Loucy (cell line): Measurements from ENCODE around the gene ARCN1.
"Not testable (repeated sequence)": the region's sequence is repeated elsewhere in the genome, so short reads cannot be mapped to it uniquely, and the experiment has no call there.

Source experiments
- H2AFZ ChIP-seq: fragments of 200-600 bp; sonication (generic); 2 replicates; pipeline ENCODE4 v1.6.0; 2016; ENCODE audit warnings: antibody characterized with exemption, mild to moderate bottlenecking, low read length, moderate library complexity
- H3F3A ChIP-seq: fragments of 200-600 bp; 2 replicates; pipeline ENCODE4 v1.6.0; 2016; ENCODE audit warnings: antibody characterized with exemption, low read depth, mild to moderate bottlenecking
- H3K27me3 ChIP-seq: fragments of 200-600 bp; sonication (generic); 2 replicates; pipeline ENCODE4 v1.6.1; 2014; ENCODE audit warnings: low read length, mild to moderate bottlenecking; ENCODE audit not compliant: insufficient read depth, poor library complexity, severe bottlenecking
- H3K36me3 ChIP-seq: fragments of 200-600 bp; sonication (generic); 2 replicates; pipeline ENCODE4 v1.6.1; 2016; ENCODE audit warnings: low read length; ENCODE audit not compliant: insufficient read depth
- H3K4me1 ChIP-seq: fragments of 200-600 bp; sonication (generic); 2 replicates; pipeline ENCODE4 v1.5.1; 2014; ENCODE audit warnings: low read length, mild to moderate bottlenecking; ENCODE audit not compliant: insufficient read depth, poor library complexity, severe bottlenecking
- H3K4me2 ChIP-seq: fragments of 200-600 bp; sonication (generic); 2 replicates; pipeline ENCODE4 v1.6.0; 2014; ENCODE audit warnings: antibody characterized with exemption, low read length, low read depth, mild to moderate bottlenecking; ENCODE audit not compliant: poor library complexity, severe bottlenecking
- H3K4me3 ChIP-seq: fragments of 200-600 bp; sonication (generic); 2 replicates; pipeline ENCODE4 v1.5.1; 2014; ENCODE audit warnings: low read length, mild to moderate bottlenecking, mixed read lengths; ENCODE audit not compliant: poor library complexity, severe bottlenecking
- H3K79me2 ChIP-seq: fragments of 200-600 bp; sonication (generic); 2 replicates; pipeline ENCODE4 v1.6.1; 2014; ENCODE audit warnings: low read length; ENCODE audit not compliant: insufficient read depth
- H3K9ac ChIP-seq: fragments of 200-600 bp; sonication (generic); 2 replicates; pipeline ENCODE4 v1.6.0; 2014; ENCODE audit warnings: mild to moderate bottlenecking, low read depth, low read length, moderate library complexity; ENCODE audit not compliant: poor library complexity, severe bottlenecking
- H3K9me2 ChIP-seq: fragments of 200-600 bp; sonication (generic); replicated peaks from 2 replicates; pipeline ENCODE4 v1.6.1; 2016; ENCODE audit warnings: low read depth, low read length, mixed read lengths
- H3K9me3 ChIP-seq: fragments of 200-600 bp; sonication (generic); 2 replicates; pipeline ENCODE4 v1.6.1; 2014; ENCODE audit warnings: mild to moderate bottlenecking, antibody characterized with exemption, low read length, low read depth; ENCODE audit not compliant: insufficient read depth
- H4K20me1 ChIP-seq: fragments of 200-600 bp; sonication (generic); 2 replicates; pipeline ENCODE4 v1.6.0; 2014; ENCODE audit warnings: antibody characterized with exemption, low read length, mild to moderate bottlenecking; ENCODE audit not compliant: insufficient read depth, poor library complexity, severe bottlenecking
- EZH2phosphoT487 ChIP-seq: fragments of 200-600 bp; IDR thresholded peaks from 2 replicates; pipeline ENCODE4 v1.6.1; 2018; ENCODE audit warnings: antibody characterized with exemption, mild to moderate bottlenecking, moderate library complexity, borderline replicate concordance
- TF ChIP-seq, protein P1 (sequence below): fragments of 200-600 bp; sonication (generic); conservative IDR thresholded peaks from 2 replicates; pipeline ENCODE4 v1.5.1; 2014; ENCODE audit warnings: mild to moderate bottlenecking, antibody characterized with exemption, low read length

Gene ARCN1

DNA sequence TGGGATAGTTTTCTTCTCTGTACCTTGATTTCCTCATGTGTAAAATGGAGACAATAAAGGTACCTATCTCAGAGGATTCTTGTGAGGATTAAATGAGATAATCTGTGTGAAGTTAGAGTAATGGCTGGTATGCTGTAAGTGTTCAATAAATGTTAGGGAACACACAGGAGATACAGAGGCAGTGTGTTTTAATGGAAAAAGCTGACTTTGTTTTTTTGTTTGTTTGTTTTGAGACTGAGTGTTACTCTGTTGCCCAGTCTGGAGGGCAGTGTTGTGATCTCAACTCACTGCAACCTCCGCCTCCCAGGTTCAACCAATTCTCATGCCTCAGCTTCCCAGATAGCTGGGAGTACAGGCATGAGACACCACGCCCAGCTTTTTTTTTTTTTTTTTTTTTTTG is 2.5 kb upstream of the ARCN1 start:
- TF ChIP-seq, protein P1, sequence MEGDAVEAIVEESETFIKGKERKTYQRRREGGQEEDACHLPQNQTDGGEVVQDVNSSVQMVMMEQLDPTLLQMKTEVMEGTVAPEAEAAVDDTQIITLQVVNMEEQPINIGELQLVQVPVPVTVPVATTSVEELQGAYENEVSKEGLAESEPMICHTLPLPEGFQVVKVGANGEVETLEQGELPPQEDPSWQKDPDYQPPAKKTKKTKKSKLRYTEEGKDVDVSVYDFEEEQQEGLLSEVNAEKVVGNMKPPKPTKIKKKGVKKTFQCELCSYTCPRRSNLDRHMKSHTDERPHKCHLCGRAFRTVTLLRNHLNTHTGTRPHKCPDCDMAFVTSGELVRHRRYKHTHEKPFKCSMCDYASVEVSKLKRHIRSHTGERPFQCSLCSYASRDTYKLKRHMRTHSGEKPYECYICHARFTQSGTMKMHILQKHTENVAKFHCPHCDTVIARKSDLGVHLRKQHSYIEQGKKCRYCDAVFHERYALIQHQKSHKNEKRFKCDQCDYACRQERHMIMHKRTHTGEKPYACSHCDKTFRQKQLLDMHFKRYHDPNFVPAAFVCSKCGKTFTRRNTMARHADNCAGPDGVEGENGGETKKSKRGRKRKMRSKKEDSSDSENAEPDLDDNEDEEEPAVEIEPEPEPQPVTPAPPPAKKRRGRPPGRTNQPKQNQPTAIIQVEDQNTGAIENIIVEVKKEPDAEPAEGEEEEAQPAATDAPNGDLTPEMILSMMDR: no peak
- no peak for TF ChIP-seq EZH2phosphoT487
- H4K20me1 ChIP-seq: peaks cover 21% of the 10 kb centered on the region
- no peaks in the 10 kb centered on the region for H3F3A ChIP-seq
- no peaks in the 10 kb centered on the region for H3K36me3 ChIP-seq
- H3K79me2 ChIP-seq: peaks cover 25% of the 10 kb centered on the region
- H3K4me1 ChIP-seq: peaks cover 27% of the 10 kb centered on the region
- no peak overlapping the region for H2AFZ ChIP-seq
- H3K9me2 ChIP-seq: no peaks in the 10 kb centered on the region
- no peak overlapping the region for H3K4me2 ChIP-seq
- no peak overlapping the region for H3K9ac ChIP-seq
- H3K9me3 ChIP-seq: no peaks in the 10 kb centered on the region
- no peak overlapping the region for H3K4me3 ChIP-seq
- no peaks in the 10 kb centered on the region for H3K27me3 ChIP-seq

DNA sequence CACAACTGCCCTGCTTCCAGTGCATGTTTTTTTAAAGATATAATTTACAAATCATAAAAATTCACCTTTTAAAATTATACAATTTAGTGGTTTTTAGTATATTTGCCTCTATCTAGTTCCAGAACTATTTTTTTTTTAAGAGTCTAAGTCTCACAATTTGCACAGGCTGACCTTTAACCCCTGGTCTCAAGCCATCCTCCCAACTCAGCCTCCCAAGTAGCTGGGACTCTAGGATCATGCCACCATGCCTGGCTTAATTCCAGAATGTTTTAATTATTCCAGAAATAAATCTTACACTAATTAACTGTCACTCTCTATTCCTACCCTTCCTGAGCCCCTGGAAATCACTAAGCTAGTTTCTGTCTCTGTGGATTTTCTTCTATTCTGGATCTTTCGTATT is 1.4 kb upstream of the ARCN1 start:
- Histone ChIP-seq H3K9me3 (no peaks in the 10 kb centered on the region), H3K27me3 (no peaks in the 10 kb centered on the region), H3K4me2 (no peak overlapping the region), H3K4me1 (peaks cover 31% of the 10 kb centered on the region), H3K9me2 (no peaks in the 10 kb centered on the region), H3K79me2 (peaks cover 36% of the 10 kb centered on the region), H3K36me3 (no peaks in the 10 kb centered on the region), H2AFZ (no peak overlapping the region), H3K9ac (no peak overlapping the region), H3K4me3 (no peak overlapping the region), H4K20me1 (peaks cover 32% of the 10 kb centered on the region), H3F3A (no peaks in the 10 kb centered on the region)
- TF ChIP-seq EZH2phosphoT487: no peak
- TF ChIP-seq, protein P1: no peak

DNA sequence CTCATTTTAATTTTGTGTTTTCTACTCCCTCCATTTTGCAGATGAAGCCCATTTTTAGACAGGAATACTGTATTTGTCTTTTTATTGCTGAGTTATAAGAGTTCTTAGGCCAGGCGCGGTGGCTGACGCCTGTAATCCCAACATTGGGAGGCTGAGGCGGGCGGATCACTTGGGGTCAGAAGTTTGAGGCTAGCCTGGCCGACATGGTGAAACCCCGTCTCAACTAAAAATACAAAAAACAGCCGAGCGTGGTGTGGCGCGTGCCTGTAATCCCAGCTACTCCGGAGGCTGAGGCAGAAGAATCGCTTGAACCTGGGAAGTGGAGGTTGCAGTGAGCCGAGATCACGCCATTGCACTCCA is 528 bp upstream of the ARCN1 start:
- not testable (repeated sequence) for H3F3A ChIP-seq, H3K9me3 ChIP-seq, H3K27me3 ChIP-seq, H3K36me3 ChIP-seq, H3K9me2 ChIP-seq
- peaks cover 41% of the 10 kb centered on the region for H4K20me1 ChIP-seq
- H3K79me2 ChIP-seq: peaks cover 45% of the 10 kb centered on the region
- H3K4me2 ChIP-seq: peak overlapping the region; percentile 85
- H3K4me1 ChIP-seq: peaks cover 35% of the 10 kb centered on the region
- peak overlapping the region; percentile 95 for H3K9ac ChIP-seq
- peak overlapping the region; percentile 84 for H3K4me3 ChIP-seq
- peak overlapping the region; percentile 93 for H2AFZ ChIP-seq

DNA sequence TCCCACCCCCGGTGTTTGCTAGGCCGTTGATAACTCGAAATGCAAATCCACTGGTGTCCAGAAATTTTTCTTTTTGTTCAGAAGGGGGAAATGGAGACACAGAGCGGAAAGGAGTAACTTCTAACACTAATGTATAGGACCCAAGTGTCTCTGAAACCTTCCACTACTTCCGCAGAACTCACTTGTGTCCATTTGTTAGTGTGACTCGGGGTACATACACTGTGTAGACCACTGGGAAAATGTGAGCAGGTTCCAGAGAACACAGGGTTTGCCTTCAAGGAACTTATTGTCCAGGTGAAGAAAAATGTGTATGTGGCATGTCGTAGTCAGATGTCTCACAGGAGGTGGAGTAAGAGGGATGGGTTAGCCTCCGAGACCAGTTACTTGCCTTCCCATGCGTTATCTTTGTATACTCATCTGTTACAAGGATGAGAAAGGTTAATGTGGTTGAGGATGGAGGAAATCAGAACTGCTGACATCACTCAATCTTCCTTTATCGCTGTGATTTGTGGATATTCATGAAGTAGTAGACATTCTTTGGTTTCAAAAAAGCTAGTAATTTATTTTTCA is 857 bp downstream of the ARCN1 start:
- Histone ChIP-seq H2AFZ (peak overlapping the region; percentile 93; the same call in 1 of the 2 replicates), H4K20me1 (peaks cover 52% of the 10 kb centered on the region)
- TF ChIP-seq, protein P1: no peak
- no peak for TF ChIP-seq EZH2phosphoT487

More for the DNA sequence above, 857 bp downstream of the ARCN1 start:
- Histone ChIP-seq H3K36me3 (no peaks in the 10 kb centered on the region), H3K9me3 (no peaks in the 10 kb centered on the region), H3K4me1 (peaks cover 39% of the 10 kb centered on the region), H3K9me2 (no peaks in the 10 kb centered on the region), H3F3A (no peaks in the 10 kb centered on the region), H3K4me2 (peak overlapping the region; percentile 85), H3K27me3 (no peaks in the 10 kb centered on the region), H3K9ac (peak overlapping the region; percentile 95), H3K79me2 (peaks cover 59% of the 10 kb centered on the region), H3K4me3 (peak overlapping the region; percentile 84)
